Adrenal gland (tissue), 5 donors: ENCODE results near the gene SRI.

ENCODE experiments used
- POLR2A ChIP-seq, 2 donors: fragments of 450-650 bp; IDR thresholded peaks; one replicate each; pipeline ENCODE4 v1.6.1; 2017; ENCODE audit warnings: antibody characterized with exemption in 2 of 2, mild to moderate bottlenecking in 2 of 2, moderate library complexity in 1 of 2
- TF ChIP-seq, protein P1 (sequence below), 6 experiments: fragments of 450-650 bp in 4 of 6; fragments of 200-600 bp in 2 of 6; sonication (generic) in 1 of 6; IDR thresholded peaks; 1 replicate in 5 of 6; 2 replicates in 1 of 6; pipeline versions ENCODE4 v1.5.1 to v1.8.0; 2016 to 2021; ENCODE audit warnings: antibody characterized with exemption in 6 of 6, mild to moderate bottlenecking in 2 of 6, moderate library complexity in 1 of 6
- donor health status: DM: no; HTN: no; CAD: no.

GRCh38 chr7:88268858-88269257, 49.0 kb upstream of the SRI start:
- no peak for TF ChIP-seq POLR2A (IDR thresholded peaks at IDR 0.05)
- TF ChIP-seq, protein P1, sequence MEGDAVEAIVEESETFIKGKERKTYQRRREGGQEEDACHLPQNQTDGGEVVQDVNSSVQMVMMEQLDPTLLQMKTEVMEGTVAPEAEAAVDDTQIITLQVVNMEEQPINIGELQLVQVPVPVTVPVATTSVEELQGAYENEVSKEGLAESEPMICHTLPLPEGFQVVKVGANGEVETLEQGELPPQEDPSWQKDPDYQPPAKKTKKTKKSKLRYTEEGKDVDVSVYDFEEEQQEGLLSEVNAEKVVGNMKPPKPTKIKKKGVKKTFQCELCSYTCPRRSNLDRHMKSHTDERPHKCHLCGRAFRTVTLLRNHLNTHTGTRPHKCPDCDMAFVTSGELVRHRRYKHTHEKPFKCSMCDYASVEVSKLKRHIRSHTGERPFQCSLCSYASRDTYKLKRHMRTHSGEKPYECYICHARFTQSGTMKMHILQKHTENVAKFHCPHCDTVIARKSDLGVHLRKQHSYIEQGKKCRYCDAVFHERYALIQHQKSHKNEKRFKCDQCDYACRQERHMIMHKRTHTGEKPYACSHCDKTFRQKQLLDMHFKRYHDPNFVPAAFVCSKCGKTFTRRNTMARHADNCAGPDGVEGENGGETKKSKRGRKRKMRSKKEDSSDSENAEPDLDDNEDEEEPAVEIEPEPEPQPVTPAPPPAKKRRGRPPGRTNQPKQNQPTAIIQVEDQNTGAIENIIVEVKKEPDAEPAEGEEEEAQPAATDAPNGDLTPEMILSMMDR (IDR thresholded peaks at IDR 0.05), result no peak
